Measurements from ENCODE around the gene KCNH3.
A peak's percentile ranks its signal among the peaks of the same experiment; 100 is the strongest.

The KCNH3 gene

DNA sequence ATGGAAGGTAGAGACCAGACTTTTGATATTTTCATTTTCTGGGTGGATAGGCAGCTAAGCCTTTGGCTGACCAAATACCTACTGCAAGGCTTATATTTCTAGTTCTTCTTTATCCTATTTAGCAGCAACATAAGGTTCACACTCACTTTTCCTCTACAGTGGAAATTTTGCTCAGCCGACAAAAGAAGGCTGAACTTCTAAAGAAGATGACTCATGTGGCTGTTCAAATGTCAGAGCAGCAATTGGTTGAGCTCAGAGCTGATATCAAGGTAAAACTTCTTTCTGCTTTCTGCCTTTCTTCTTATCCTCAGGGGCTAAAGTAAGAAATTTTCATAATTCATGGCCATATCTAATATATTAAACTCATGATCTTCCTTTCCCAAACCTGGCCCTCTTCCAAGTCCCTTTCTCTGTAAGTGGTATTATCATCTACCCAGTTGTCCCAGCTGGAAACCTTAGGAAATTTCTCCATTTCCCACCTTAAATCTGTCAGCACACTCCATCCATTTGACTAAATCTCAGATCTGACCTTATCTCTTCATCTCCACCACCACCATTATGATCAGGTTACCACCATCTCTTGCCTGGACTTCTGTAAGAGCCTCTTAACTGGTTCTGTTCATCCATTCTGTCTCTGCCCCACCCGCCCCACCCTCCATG lies 19.8 kb upstream of the KCNH3 start (continued):
- no peak for TF ChIP-seq ZNF777 (tag by site-specific recombination; IDR thresholded peaks at IDR 0.05; ENCODE audit: borderline replicate concordance)
- TF ChIP-seq ZBTB20 (tag by site-specific recombination; IDR thresholded peaks at IDR 0.05): no peak
- TF ChIP-seq, protein P1, sequence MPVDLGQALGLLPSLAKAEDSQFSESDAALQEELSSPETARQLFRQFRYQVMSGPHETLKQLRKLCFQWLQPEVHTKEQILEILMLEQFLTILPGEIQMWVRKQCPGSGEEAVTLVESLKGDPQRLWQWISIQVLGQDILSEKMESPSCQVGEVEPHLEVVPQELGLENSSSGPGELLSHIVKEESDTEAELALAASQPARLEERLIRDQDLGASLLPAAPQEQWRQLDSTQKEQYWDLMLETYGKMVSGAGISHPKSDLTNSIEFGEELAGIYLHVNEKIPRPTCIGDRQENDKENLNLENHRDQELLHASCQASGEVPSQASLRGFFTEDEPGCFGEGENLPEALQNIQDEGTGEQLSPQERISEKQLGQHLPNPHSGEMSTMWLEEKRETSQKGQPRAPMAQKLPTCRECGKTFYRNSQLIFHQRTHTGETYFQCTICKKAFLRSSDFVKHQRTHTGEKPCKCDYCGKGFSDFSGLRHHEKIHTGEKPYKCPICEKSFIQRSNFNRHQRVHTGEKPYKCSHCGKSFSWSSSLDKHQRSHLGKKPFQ (tag by site-specific recombination; IDR thresholded peaks at IDR 0.05): no peak
- TF ChIP-seq GLI4 (tag by site-specific recombination; IDR thresholded peaks at IDR 0.05): no peak
- TF ChIP-seq, protein P2, sequence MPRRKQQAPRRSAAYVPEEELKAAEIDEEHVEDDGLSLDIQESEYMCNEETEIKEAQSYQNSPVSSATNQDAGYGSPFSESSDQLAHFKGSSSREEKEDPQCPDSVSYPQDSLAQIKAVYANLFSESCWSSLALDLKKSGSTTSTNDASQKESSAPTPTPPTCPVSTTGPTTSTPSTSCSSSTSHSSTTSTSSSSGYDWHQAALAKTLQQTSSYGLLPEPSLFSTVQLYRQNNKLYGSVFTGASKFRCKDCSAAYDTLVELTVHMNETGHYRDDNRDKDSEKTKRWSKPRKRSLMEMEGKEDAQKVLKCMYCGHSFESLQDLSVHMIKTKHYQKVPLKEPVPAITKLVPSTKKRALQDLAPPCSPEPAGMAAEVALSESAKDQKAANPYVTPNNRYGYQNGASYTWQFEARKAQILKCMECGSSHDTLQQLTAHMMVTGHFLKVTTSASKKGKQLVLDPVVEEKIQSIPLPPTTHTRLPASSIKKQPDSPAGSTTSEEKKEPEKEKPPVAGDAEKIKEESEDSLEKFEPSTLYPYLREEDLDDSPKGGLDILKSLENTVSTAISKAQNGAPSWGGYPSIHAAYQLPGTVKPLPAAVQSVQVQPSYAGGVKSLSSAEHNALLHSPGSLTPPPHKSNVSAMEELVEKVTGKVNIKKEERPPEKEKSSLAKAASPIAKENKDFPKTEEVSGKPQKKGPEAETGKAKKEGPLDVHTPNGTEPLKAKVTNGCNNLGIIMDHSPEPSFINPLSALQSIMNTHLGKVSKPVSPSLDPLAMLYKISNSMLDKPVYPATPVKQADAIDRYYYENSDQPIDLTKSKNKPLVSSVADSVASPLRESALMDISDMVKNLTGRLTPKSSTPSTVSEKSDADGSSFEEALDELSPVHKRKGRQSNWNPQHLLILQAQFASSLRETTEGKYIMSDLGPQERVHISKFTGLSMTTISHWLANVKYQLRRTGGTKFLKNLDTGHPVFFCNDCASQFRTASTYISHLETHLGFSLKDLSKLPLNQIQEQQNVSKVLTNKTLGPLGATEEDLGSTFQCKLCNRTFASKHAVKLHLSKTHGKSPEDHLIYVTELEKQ (tag by site-specific recombination; IDR thresholded peaks at IDR 0.05; ENCODE audit: borderline replicate concordance): no peak
- 0 out of 2 replicates have a peak, but pooled peaks have one; percentile 17 for TF ChIP-seq ZEB2 (tag by site-specific recombination; IDR thresholded peaks at IDR 0.05)
- TF ChIP-seq, protein P3, sequence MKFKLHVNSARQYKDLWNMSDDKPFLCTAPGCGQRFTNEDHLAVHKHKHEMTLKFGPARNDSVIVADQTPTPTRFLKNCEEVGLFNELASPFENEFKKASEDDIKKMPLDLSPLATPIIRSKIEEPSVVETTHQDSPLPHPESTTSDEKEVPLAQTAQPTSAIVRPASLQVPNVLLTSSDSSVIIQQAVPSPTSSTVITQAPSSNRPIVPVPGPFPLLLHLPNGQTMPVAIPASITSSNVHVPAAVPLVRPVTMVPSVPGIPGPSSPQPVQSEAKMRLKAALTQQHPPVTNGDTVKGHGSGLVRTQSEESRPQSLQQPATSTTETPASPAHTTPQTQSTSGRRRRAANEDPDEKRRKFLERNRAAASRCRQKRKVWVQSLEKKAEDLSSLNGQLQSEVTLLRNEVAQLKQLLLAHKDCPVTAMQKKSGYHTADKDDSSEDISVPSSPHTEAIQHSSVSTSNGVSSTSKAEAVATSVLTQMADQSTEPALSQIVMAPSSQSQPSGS (tag by site-specific recombination; IDR thresholded peaks at IDR 0.05; ENCODE audit: low read depth): no peak
- TF ChIP-seq ZNF664 (tag by site-specific recombination; IDR thresholded peaks at IDR 0.05): no peak
- no peak for TF ChIP-seq MZF1 (tag by site-specific recombination; IDR thresholded peaks at IDR 0.05; ENCODE audit: borderline replicate concordance)
- TF ChIP-seq, protein P4, sequence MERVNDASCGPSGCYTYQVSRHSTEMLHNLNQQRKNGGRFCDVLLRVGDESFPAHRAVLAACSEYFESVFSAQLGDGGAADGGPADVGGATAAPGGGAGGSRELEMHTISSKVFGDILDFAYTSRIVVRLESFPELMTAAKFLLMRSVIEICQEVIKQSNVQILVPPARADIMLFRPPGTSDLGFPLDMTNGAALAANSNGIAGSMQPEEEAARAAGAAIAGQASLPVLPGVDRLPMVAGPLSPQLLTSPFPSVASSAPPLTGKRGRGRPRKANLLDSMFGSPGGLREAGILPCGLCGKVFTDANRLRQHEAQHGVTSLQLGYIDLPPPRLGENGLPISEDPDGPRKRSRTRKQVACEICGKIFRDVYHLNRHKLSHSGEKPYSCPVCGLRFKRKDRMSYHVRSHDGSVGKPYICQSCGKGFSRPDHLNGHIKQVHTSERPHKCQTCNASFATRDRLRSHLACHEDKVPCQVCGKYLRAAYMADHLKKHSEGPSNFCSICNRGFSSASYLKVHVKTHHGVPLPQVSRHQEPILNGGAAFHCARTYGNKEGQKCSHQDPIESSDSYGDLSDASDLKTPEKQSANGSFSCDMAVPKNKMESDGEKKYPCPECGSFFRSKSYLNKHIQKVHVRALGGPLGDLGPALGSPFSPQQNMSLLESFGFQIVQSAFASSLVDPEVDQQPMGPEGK (tag by site-specific recombination; IDR thresholded peaks at IDR 0.05): peak; percentile 27; the same call in 1 of the 2 replicates
- TF ChIP-seq, protein P5, sequence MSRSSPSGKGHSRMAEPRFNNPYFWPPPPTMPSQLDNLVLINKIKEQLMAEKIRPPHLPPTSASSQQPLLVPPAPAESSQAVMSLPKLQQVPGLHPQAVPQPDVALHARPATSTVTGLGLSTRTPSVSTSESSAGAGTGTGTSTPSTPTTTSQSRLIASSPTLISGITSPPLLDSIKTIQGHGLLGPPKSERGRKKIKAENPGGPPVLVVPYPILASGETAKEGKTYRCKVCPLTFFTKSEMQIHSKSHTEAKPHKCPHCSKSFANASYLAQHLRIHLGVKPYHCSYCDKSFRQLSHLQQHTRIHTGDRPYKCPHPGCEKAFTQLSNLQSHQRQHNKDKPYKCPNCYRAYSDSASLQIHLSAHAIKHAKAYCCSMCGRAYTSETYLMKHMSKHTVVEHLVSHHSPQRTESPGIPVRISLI (tag by site-specific recombination; IDR thresholded peaks at IDR 0.05): no peak
- TF ChIP-seq ZNF121 (tag by site-specific recombination; IDR thresholded peaks at IDR 0.05): no peak
- no peak for TF ChIP-seq ZNF404 (tag by site-specific recombination; IDR thresholded peaks at IDR 0.05)
- TF ChIP-seq ZNF658 (tag by site-specific recombination; IDR thresholded peaks at IDR 0.05): no peak
- no peak for TF ChIP-seq ZNF555 (tag by site-specific recombination; conservative IDR thresholded peaks at IDR 0.05)
- no peak for TF ChIP-seq ZFP3 (tag by site-specific recombination; IDR thresholded peaks at IDR 0.05; ENCODE audit: low read depth)
- no peak for TF ChIP-seq ZNF155 (tag by site-specific recombination; IDR thresholded peaks at IDR 0.05)
- no peak for TF ChIP-seq ZNF501 (tag by site-specific recombination; IDR thresholded peaks at IDR 0.05)
- no peak for TF ChIP-seq SCRT1 (tag by site-specific recombination; IDR thresholded peaks at IDR 0.05; ENCODE audit: borderline replicate concordance)
- no peak for TF ChIP-seq ZNF792 (tag by site-specific recombination; IDR thresholded peaks at IDR 0.05)
- TF ChIP-seq ZIC2 (tag by site-specific recombination; IDR thresholded peaks at IDR 0.05): peak; percentile 47; the same call in 1 of the 2 replicates
- TF ChIP-seq YY1 (tag by site-specific recombination; IDR thresholded peaks at IDR 0.05): no peak
- TF ChIP-seq, protein P6, sequence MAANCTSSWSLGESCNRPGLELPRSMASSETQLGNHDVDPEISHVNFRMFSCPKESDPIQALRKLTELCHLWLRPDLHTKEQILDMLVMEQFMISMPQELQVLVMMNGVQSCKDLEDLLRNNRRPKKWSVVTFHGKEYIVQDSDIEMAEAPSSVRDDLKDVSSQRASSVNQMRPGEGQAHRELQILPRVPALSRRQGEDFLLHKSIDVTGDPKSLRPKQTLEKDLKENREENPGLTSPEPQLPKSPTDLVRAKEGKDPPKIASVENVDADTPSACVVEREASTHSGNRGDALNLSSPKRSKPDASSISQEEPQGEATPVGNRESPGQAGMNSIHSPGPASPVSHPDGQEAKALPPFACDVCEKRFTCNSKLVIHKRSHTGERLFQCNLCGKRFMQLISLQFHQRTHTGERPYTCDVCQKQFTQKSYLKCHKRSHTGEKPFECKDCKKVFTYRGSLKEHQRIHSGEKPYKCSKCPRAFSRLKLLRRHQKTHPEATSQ (tag by site-specific recombination; IDR thresholded peaks at IDR 0.05): no peak
- no peak for TF ChIP-seq WT1 (tag by site-specific recombination; IDR thresholded peaks at IDR 0.05)
- no peak for TF ChIP-seq ZNF585B (tag by site-specific recombination; IDR thresholded peaks at IDR 0.05)
- no peak for TF ChIP-seq ZBTB7A (tag by site-specific recombination; IDR thresholded peaks at IDR 0.05; ENCODE audit: low read depth)
- TF ChIP-seq ZNF670 (tag by site-specific recombination; IDR thresholded peaks at IDR 0.05; ENCODE audit: low read depth): no peak
- no peak for TF ChIP-seq KLF16 (tag by site-specific recombination; IDR thresholded peaks at IDR 0.05)
- TF ChIP-seq KLF8 (tag by site-specific recombination; IDR thresholded peaks at IDR 0.05): no peak
- no peak for TF ChIP-seq ZNF157 (tag by site-specific recombination; IDR thresholded peaks at IDR 0.05)
- no peak for TF ChIP-seq ZFP37 (tag by site-specific recombination; IDR thresholded peaks at IDR 0.05)

Measured in HEK293 (cell line).